Glutamatergic neuron (in vitro differentiated cells): ENCODE results near the gene MSRB3. TPM values are rescaled to one million over a fixed set of nuclear protein-coding genes. Genes with fewer than 3 reads are reported as not detected.

Experiments
- DNase-seq: peaks from one replicate; pipeline ENCODE4 v3.0.0; 2022
- H3K27ac Mint-ChIP-seq: one replicate; pipeline ENCODE4 v1.8.0; 2020; ENCODE audit warnings: mild to moderate bottlenecking, mixed read lengths, inconsistent platforms; ENCODE audit not compliant: unreplicated experiment
- H3K27me3 Mint-ChIP-seq: one replicate; pipeline ENCODE4 v1.8.0; 2020; ENCODE audit warnings: mild to moderate bottlenecking, moderate library complexity, mixed read lengths, inconsistent platforms; ENCODE audit not compliant: unreplicated experiment
- H3K36me3 Mint-ChIP-seq: one replicate; pipeline ENCODE4 v1.8.0; 2020; ENCODE audit warnings: mild to moderate bottlenecking, mixed read lengths, inconsistent platforms; ENCODE audit not compliant: unreplicated experiment
- H3K4me1 Mint-ChIP-seq: one replicate; pipeline ENCODE4 v1.8.0; 2020; ENCODE audit warnings: mild to moderate bottlenecking, low read depth, mixed read lengths, inconsistent platforms; ENCODE audit not compliant: unreplicated experiment
- H3K4me3 Mint-ChIP-seq: one replicate; pipeline ENCODE4 v1.8.0; 2020; ENCODE audit warnings: mild to moderate bottlenecking, mixed read lengths, inconsistent platforms; ENCODE audit not compliant: unreplicated experiment
- H3K9me3 Mint-ChIP-seq: one replicate; pipeline ENCODE4 v1.8.0; 2020; ENCODE audit warnings: mild to moderate bottlenecking, moderate library complexity, mixed read lengths, inconsistent platforms; ENCODE audit not compliant: unreplicated experiment
- CTCF ChIP-seq: fragments of 200-600 bp; sonication (generic); IDR thresholded peaks from one replicate; pipeline ENCODE4 v1.5.0; 2021; ENCODE audit not compliant: partially characterized antibody, unreplicated experiment
- total RNA-seq: library from RNA; stranded (reverse); fragmentation: NEBNext Ultra II Directional; extraction: Animal tissue kit (Norgen Biotek cat#: 25700); gene quantifications from one replicate; pipeline ENCODE4 v1.2.1, GENCODE V29; 2021; ENCODE audit not compliant: unreplicated experiment

Gene MSRB3
- total RNA-seq, 1 donor from 2014 or later: 1.6 TPM

- Mint-ChIP-seq H3K36me3 (no peaks in the 10 kb centered on the region), H3K4me1 (peaks cover 13% of the 10 kb centered on the region), H3K4me3 (no peak overlapping the region), H3K9me3 (peaks cover 4% of the 10 kb centered on the region), H3K27me3 (peaks cover 2% of the 10 kb centered on the region), H3K27ac (no peak overlapping the region)
- no peak for TF ChIP-seq CTCF
- no peak for DNase-seq
These were observed 222.7 kb downstream of the MSRB3 start for GRCh38 chr12:65501093-65501621.

- no peak for TF ChIP-seq CTCF
- no peak for DNase-seq
- H3K4me3 Mint-ChIP-seq: no peak overlapping the region
- peaks cover 2% of the 10 kb centered on the region for H3K27me3 Mint-ChIP-seq
- no peaks in the 10 kb centered on the region for H3K36me3 Mint-ChIP-seq
- H3K9me3 Mint-ChIP-seq: peaks cover 4% of the 10 kb centered on the region
- peaks cover 13% of the 10 kb centered on the region for H3K4me1 Mint-ChIP-seq
- H3K27ac Mint-ChIP-seq: no peak overlapping the region
These were observed 223.5 kb downstream of the MSRB3 start for GRCh38 chr12:65501935-65502334.

- H3K4me3 Mint-ChIP-seq: no peak overlapping the region
- peaks cover 2% of the 10 kb centered on the region for H3K27me3 Mint-ChIP-seq
- peaks cover 8% of the 10 kb centered on the region for H3K9me3 Mint-ChIP-seq
- peaks cover 4% of the 10 kb centered on the region for H3K36me3 Mint-ChIP-seq
- H3K27ac Mint-ChIP-seq: no peak overlapping the region
- TF ChIP-seq CTCF: no peak
- peaks cover 12% of the 10 kb centered on the region for H3K4me1 Mint-ChIP-seq
- DNase-seq: no peak
These were observed 225.9 kb downstream of the MSRB3 start for GRCh38 chr12:65504417-65504816.

- peaks cover 8% of the 10 kb centered on the region for H3K9me3 Mint-ChIP-seq
- peaks cover 4% of the 10 kb centered on the region for H3K36me3 Mint-ChIP-seq
- H3K27me3 Mint-ChIP-seq: peaks cover 2% of the 10 kb centered on the region
- DNase-seq: no peak
- TF ChIP-seq CTCF: no peak
- H3K4me3 Mint-ChIP-seq: no peak overlapping the region
- peaks cover 12% of the 10 kb centered on the region for H3K4me1 Mint-ChIP-seq
- no peak overlapping the region for H3K27ac Mint-ChIP-seq
These were observed 227.1 kb downstream of the MSRB3 start for GRCh38 chr12:65505386-65506121.
